SU-DHL-6 (cell line): ENCODE results near the gene PJVK.

Experiments
- H2AFZ ChIP-seq: fragments of 200-600 bp; sonication (generic); 2 replicates; pipeline ENCODE4 v1.6.1; 2014; ENCODE audit warnings: low read depth, mild to moderate bottlenecking, moderate library complexity, mixed read lengths, antibody characterized with exemption, low read length; ENCODE audit not compliant: severe bottlenecking
- H3F3A ChIP-seq: fragments of 200-600 bp; shearing (Covaris generic); 2 replicates; pipeline ENCODE4 v1.6.0; 2016; ENCODE audit warnings: antibody characterized with exemption, mild to moderate bottlenecking; ENCODE audit not compliant: insufficient read depth
- H3K27ac ChIP-seq: fragments of 200-600 bp; sonication (generic); 2 replicates; pipeline ENCODE4 v1.5.1; 2016; ENCODE audit warnings: low read depth, mild to moderate bottlenecking, low read length, moderate library complexity, mixed read lengths
- H3K27me3 ChIP-seq: fragments of 200-600 bp; sonication (generic), shearing (Covaris generic); 2 replicates; pipeline ENCODE4 v1.6.0; 2014; ENCODE audit warnings: mild to moderate bottlenecking, low read length
- H3K36me3 ChIP-seq: fragments of 200-600 bp; sonication (generic); 2 replicates; pipeline ENCODE4 v1.6.1; 2014; ENCODE audit warnings: mild to moderate bottlenecking, low read length, mixed read lengths
- H3K4me2 ChIP-seq: fragments of 300-600, 200-600 bp; shearing (Covaris generic), sonication (generic); 2 replicates; pipeline ENCODE4 v1.6.0; 2014; ENCODE audit warnings: low read length, low read depth, mild to moderate bottlenecking; ENCODE audit not compliant: poor library complexity, severe bottlenecking
- H3K4me3 ChIP-seq: fragments of 200-600 bp; sonication (generic); 2 replicates; pipeline ENCODE4 v1.5.1; 2014; ENCODE audit warnings: antibody characterized with exemption, low read length, mild to moderate bottlenecking, mixed read lengths; ENCODE audit not compliant: insufficient read depth, poor library complexity, severe bottlenecking
- H3K79me2 ChIP-seq: fragments of 200-600 bp; sonication (generic); 2 replicates; pipeline ENCODE4 v1.6.1; 2014; ENCODE audit warnings: mild to moderate bottlenecking, low read length, moderate library complexity; ENCODE audit not compliant: insufficient read depth
- H3K9ac ChIP-seq: fragments of 200-600 bp; sonication (generic); 2 replicates; pipeline ENCODE4 v1.7.0; 2014; ENCODE audit warnings: mild to moderate bottlenecking, low read length
- H3K9me2 ChIP-seq: fragments of 200-600 bp; sonication (generic); replicated peaks from 2 replicates; pipeline ENCODE4 v1.6.1; 2014; ENCODE audit warnings: low read length; ENCODE audit not compliant: insufficient read depth
- H3K9me3 ChIP-seq: fragments of 200-600 bp; sonication (generic); 2 replicates; pipeline ENCODE4 v1.6.1; 2014; ENCODE audit warnings: low read length, mixed read lengths; ENCODE audit not compliant: insufficient read depth
- H4K20me1 ChIP-seq: fragments of 200-600 bp; sonication (generic); 2 replicates; pipeline ENCODE4 v1.6.1; 2014; ENCODE audit warnings: low read depth, mild to moderate bottlenecking, antibody characterized with exemption, low read length, moderate library complexity, mixed read lengths
- CTCF ChIP-seq: fragments of 200-600 bp; sonication (generic); IDR thresholded peaks from one replicate; pipeline ENCODE4 v1.5.1; 2017; ENCODE audit warnings: antibody characterized with exemption, mild to moderate bottlenecking, low read length, moderate library complexity; ENCODE audit not compliant: insufficient read depth, poor library complexity, severe bottlenecking
- EZH2phosphoT487 ChIP-seq: fragments of 200-600 bp; sonication (generic), shearing (Covaris generic); conservative IDR thresholded peaks from 2 replicates; pipeline ENCODE4 v1.6.1; 2018; ENCODE audit warnings: mild to moderate bottlenecking, antibody characterized with exemption, low read length, moderate library complexity, mixed read lengths

Gene PJVK

GRCh38 chr2:178474560-178474959 is 23.4 kb downstream of the PJVK start:
- Histone ChIP-seq H4K20me1 (no peaks in the 10 kb centered on the region), H3K79me2 (no peaks in the 10 kb centered on the region), H3K9me2 (no peaks in the 10 kb centered on the region), H3K36me3 (no peaks in the 10 kb centered on the region), H3K27me3 (no peaks in the 10 kb centered on the region), H3K4me3 (no peak overlapping the region), H3F3A (peaks cover 12% of the 10 kb centered on the region), H2AFZ (no peak overlapping the region), H3K9me3 (no peaks in the 10 kb centered on the region), H3K27ac (no peak overlapping the region), H3K9ac (no peak overlapping the region), H3K4me2 (no peak overlapping the region)
- TF ChIP-seq EZH2phosphoT487, result no peak
- TF ChIP-seq CTCF, result no peak

DNA sequence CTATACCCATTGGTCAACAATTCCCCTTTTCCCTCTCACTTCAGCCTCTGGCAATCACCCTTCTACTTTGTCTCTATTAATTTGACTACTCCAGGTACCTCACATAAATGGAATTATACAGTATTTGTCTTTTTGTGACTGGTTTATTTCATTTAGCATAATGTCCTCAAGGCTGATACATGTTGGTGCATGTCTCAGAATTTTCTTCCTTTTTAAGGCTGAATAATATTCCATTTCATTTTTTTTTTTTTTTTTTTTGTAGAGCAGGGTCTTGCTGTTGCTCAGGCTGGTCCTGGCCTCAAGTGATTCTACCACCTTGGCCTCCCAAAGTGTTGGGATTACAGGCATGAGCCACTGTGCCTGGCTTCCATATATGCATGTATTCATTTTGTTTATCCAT is 25.3 kb downstream of the PJVK start:
- H3K4me2 ChIP-seq, result peak overlapping the region; percentile 99
- no peak overlapping the region for H2AFZ ChIP-seq
- H3F3A ChIP-seq, result peaks cover 21% of the 10 kb centered on the region
- TF ChIP-seq EZH2phosphoT487 (no peak), CTCF (no peak)
- no peaks in the 10 kb centered on the region for H3K27me3 ChIP-seq
- H3K36me3 ChIP-seq, result no peaks in the 10 kb centered on the region
- H3K4me3 ChIP-seq, result no peak overlapping the region
- no peak overlapping the region for H3K27ac ChIP-seq
- no peaks in the 10 kb centered on the region for H3K9me2 ChIP-seq
- peaks cover 8% of the 10 kb centered on the region for H3K79me2 ChIP-seq
- H4K20me1 ChIP-seq, result no peaks in the 10 kb centered on the region
- H3K9ac ChIP-seq, result no peak overlapping the region
- no peaks in the 10 kb centered on the region for H3K9me3 ChIP-seq

GRCh38 chr2:178477443-178478129 is 26.4 kb downstream of the PJVK start:
- peaks cover 21% of the 10 kb centered on the region for H3F3A ChIP-seq
- peaks cover 17% of the 10 kb centered on the region for H3K79me2 ChIP-seq
- no peaks in the 10 kb centered on the region for H3K36me3 ChIP-seq
- H3K9me3 ChIP-seq, result no peaks in the 10 kb centered on the region
- peak overlapping the region; percentile 90 for H2AFZ ChIP-seq
- H3K4me3 ChIP-seq, result peak overlapping the region; percentile 83
- H3K27me3 ChIP-seq, result no peaks in the 10 kb centered on the region
- H4K20me1 ChIP-seq, result no peaks in the 10 kb centered on the region
- peak overlapping the region; percentile 73; the same call in 1 of the 2 replicates for H3K27ac ChIP-seq
- TF ChIP-seq CTCF, result no peak
- no peak for TF ChIP-seq EZH2phosphoT487
- H3K9ac ChIP-seq, result peak overlapping the region; percentile 75
- H3K4me2 ChIP-seq, result peak overlapping the region; percentile 99
- H3K9me2 ChIP-seq, result no peaks in the 10 kb centered on the region
